ENCODE data around the gene NTN3.

- TF ChIP-seq CTCF (IDR thresholded peaks at IDR 0.05) (no peak), POLR2AphosphoS5 (IDR thresholded peaks at IDR 0.05) (no peak)
These were observed 46.0 kb upstream of the NTN3 start for GRCh38 chr16:2425008-2425518.
